Measurements from ENCODE around the gene KIAA1614. TPM values are rescaled to one million over a fixed set of nuclear protein-coding genes. Genes with fewer than 3 reads are reported as not detected.

KIAA1614 gene
- total RNA-seq, 1 experiment from 2014 or later, result 3.3 TPM

- no peak for TF ChIP-seq CTCF (IDR thresholded peaks at IDR 0.05)
- no peak for TF ChIP-seq MXD4 (CRISPR knock-in tag; IDR thresholded peaks at IDR 0.05; ENCODE audit: borderline replicate concordance)
- no peak for TF ChIP-seq HMGA2 (CRISPR knock-in tag; IDR thresholded peaks at IDR 0.05)
These were observed 56.7 kb downstream of the KIAA1614 start (continued) for GRCh38 chr1:180969434-180969833.

GRCh38 chr1:180970333-180971079 lies 57.8 kb downstream of the KIAA1614 start:
- Mint-ChIP-seq H3K27me3 (ENCODE audit: low read depth) (no peaks in the 10 kb centered on the region), H3K9me3 (no peaks in the 10 kb centered on the region), H3K27ac (no peak overlapping the region; the same call in 1 of the 2 replicates), H3K4me1 (no peaks in the 10 kb centered on the region), H3K4me3 (no peak overlapping the region), H3K36me3 (peaks cover 64% of the 10 kb centered on the region)
- ChIA-PET POLR2A (no interaction called here), CTCF (no interaction called here)
- DNase-seq (ENCODE audit: low spot score), result no peak
- TF ChIP-seq CREB1 (CRISPR knock-in tag; IDR thresholded peaks at IDR 0.05), result no peak
- no peak for TF ChIP-seq ZNF425 (CRISPR knock-in tag; conservative IDR thresholded peaks at IDR 0.05)
- no peak for ATAC-seq

- Mint-ChIP-seq H3K9me3 (no peaks in the 10 kb centered on the region), H3K4me3 (no peak overlapping the region), H3K36me3 (peaks cover 69% of the 10 kb centered on the region), H3K27me3 (ENCODE audit: low read depth) (no peaks in the 10 kb centered on the region), H3K27ac (peak overlapping the region; percentile 67; the same call in 1 of the 2 replicates), H3K4me1 (no peaks in the 10 kb centered on the region)
- POLR2A ChIA-PET, result no interaction called here
- ATAC-seq (no peak), DNase-seq (ENCODE audit: low spot score) (no peak)
- CTCF ChIA-PET, result no interaction called here
- TF ChIP-seq MAX (CRISPR knock-in tag; IDR thresholded peaks at IDR 0.05), result no peak
- TF ChIP-seq CBFB (CRISPR knock-in tag; IDR thresholded peaks at IDR 0.05; ENCODE audit: low read depth), result no peak
- no peak for TF ChIP-seq JAZF1 (CRISPR knock-in tag; IDR thresholded peaks at IDR 0.05)
- TF ChIP-seq MYBL2 (CRISPR knock-in tag; IDR thresholded peaks at IDR 0.05), result no peak
- TF ChIP-seq ATF3 (CRISPR knock-in tag; conservative IDR thresholded peaks at IDR 0.05), result no peak
- TF ChIP-seq RORB (CRISPR knock-in tag; IDR thresholded peaks at IDR 0.05), result no peak
- TF ChIP-seq NR2C2 (CRISPR knock-in tag; IDR thresholded peaks at IDR 0.05), result no peak
- no peak for TF ChIP-seq SP1 (CRISPR knock-in tag; conservative IDR thresholded peaks at IDR 0.05)
- no peak for TF ChIP-seq ZBTB21 (CRISPR knock-in tag; IDR thresholded peaks at IDR 0.05; ENCODE audit: borderline replicate concordance)
- TF ChIP-seq E2F5 (CRISPR knock-in tag; IDR thresholded peaks at IDR 0.05), result no peak
- TF ChIP-seq TP53 (CRISPR knock-in tag; IDR thresholded peaks at IDR 0.05), result no peak
- no peak for TF ChIP-seq ZNF396 (CRISPR knock-in tag; IDR thresholded peaks at IDR 0.05; ENCODE audit: borderline replicate concordance)
- TF ChIP-seq ZNF416 (CRISPR knock-in tag; IDR thresholded peaks at IDR 0.05), result no peak
- TF ChIP-seq IRF2 (CRISPR knock-in tag; IDR thresholded peaks at IDR 0.05; ENCODE audit: borderline replicate concordance, low read depth), result no peak
- TF ChIP-seq ZBTB43 (CRISPR knock-in tag; IDR thresholded peaks at IDR 0.05), result no peak
- no peak for TF ChIP-seq IRF1 (CRISPR knock-in tag; IDR thresholded peaks at IDR 0.05)
- no peak for TF ChIP-seq KAT7 (CRISPR knock-in tag; IDR thresholded peaks at IDR 0.05; ENCODE audit: borderline replicate concordance)
- TF ChIP-seq FOXJ3 (CRISPR knock-in tag; IDR thresholded peaks at IDR 0.05; ENCODE audit: borderline replicate concordance), result no peak
- no peak for TF ChIP-seq SMAD3 (CRISPR knock-in tag; IDR thresholded peaks at IDR 0.05; ENCODE audit: borderline replicate concordance)
These were observed 58.7 kb downstream of the KIAA1614 start for GRCh38 chr1:180971273-180971997.
